HCT116 (cell line): ENCODE data around the gene LONRF3. TPM values are rescaled to one million over a fixed set of nuclear protein-coding genes. Genes with fewer than 3 reads are reported as not detected.

Source experiments
- ATAC-seq: fragments of 200-7000 bp; cut with Tn5 transposase; 2 replicates; pipeline ENCODE4 v1.9.1; 2020; ENCODE audit warnings: mild to moderate bottlenecking, moderate library complexity
- BruUV-seq: library from RNA; stranded (reverse); fragments of 400-500 nt; replicated peaks from 2 replicates; lab custom pipeline; 2021; lab: Mats Ljungman, UMichigan
- CTCF ChIA-PET: fragments of 300-600 bp; sonication (Branson Sonifier 250); formaldehyde crosslinking; loops from one replicate; lab custom pipeline; 2021; ENCODE audit warnings: antibody characterized with exemption; lab: Charles Lee
- POLR2A ChIA-PET: fragments of 300-600, 350-600 bp; sonication (Branson Sonifier 250); formaldehyde crosslinking; loops from one replicate; lab custom pipeline; 2021; ENCODE audit warnings: antibody characterized with exemption; lab: Charles Lee
- RAD21 ChIA-PET, 2 experiments: fragments of 300-600 bp; sonication (Branson Sonifier 250); formaldehyde crosslinking; loops; one replicate each; lab custom pipeline; 2023; ENCODE audit warnings: low total read pairs in 2 of 2; ENCODE audit not compliant: uncharacterized antibody in 2 of 2, unreplicated experiment in 2 of 2, low non-redundant PET in 1 of 2; lab: Charles Lee
- DNase-seq: peaks from one replicate; pipeline ENCODE4 v3.0.0-alpha.2; 2010; ENCODE audit warnings: low read depth, low spot score
- H2AFZ ChIP-seq: fragments of 200-600 bp; shearing (Covaris generic), sonication (generic); 2 replicates; pipeline ENCODE4 v1.6.1; 2017; ENCODE audit warnings: low read depth, mixed run types, mixed read lengths, antibody characterized with exemption, low read length; ENCODE audit not compliant: poor library complexity, severe bottlenecking
- H3K27ac ChIP-seq: 2 replicates; pipeline ENCODE4 v1.5.1; 2012; ENCODE audit warnings: low read depth, low read length
- H3K27me3 ChIP-seq: fragments of 200-600 bp; sonication (generic); 2 replicates; pipeline ENCODE4 v1.6.1; 2016; ENCODE audit warnings: mixed run types, low read length, mixed read lengths; ENCODE audit not compliant: insufficient read depth
- H3K36me3 ChIP-seq, 2 experiments: fragments of 200-500 bp in 1 of 2; fragments of 200-600 bp in 1 of 2; sonication (Bioruptor generic) in 1 of 2; sonication (generic) in 1 of 2; 2 replicates each; pipeline versions ENCODE4 v1.5.1 to v1.6.1; 2014 to 2016; ENCODE audit warnings: low read length in 2 of 2, inconsistent platforms in 1 of 2, mixed read lengths in 1 of 2, mixed run types in 1 of 2; ENCODE audit not compliant: insufficient read depth in 2 of 2, control insufficient read depth in 1 of 2
- H3K4me1 ChIP-seq, 2 experiments: fragments of 200-600 bp in 1 of 2; sonication (generic) in 1 of 2; 2 replicates each; pipeline versions ENCODE4 v1.5.1 to v1.6.1; 2012 to 2017; ENCODE audit warnings: low read length in 2 of 2, inconsistent platforms in 1 of 2, mild to moderate bottlenecking in 1 of 2, mixed read lengths in 1 of 2, mixed run types in 1 of 2, moderate library complexity in 1 of 2; ENCODE audit not compliant: insufficient read depth in 2 of 2, control insufficient read depth in 1 of 2
- H3K4me2 ChIP-seq: fragments of 200-600 bp; sonication (generic); 2 replicates; pipeline ENCODE4 v1.6.1; 2017; ENCODE audit warnings: mixed run types, low read length, mixed read lengths
- H3K4me3 ChIP-seq, 2 experiments: fragments of 200-600 bp in 1 of 2; sonication (generic) in 1 of 2; replicated peaks in 1 of 2; 2 replicates each; pipeline ENCODE4 v1.5.1; 2011 to 2016; ENCODE audit warnings: low read length in 2 of 2, control low read depth in 1 of 2, low read depth in 1 of 2, mild to moderate bottlenecking in 1 of 2, mixed read lengths in 1 of 2, mixed run types in 1 of 2
- H3K79me2 ChIP-seq: fragments of 200-600 bp; sonication (generic); 2 replicates; pipeline ENCODE4 v1.6.1; 2017; ENCODE audit warnings: mild to moderate bottlenecking, mixed run types, low read length, moderate library complexity, mixed read lengths; ENCODE audit not compliant: insufficient read depth
- H3K9ac ChIP-seq: fragments of 200-600 bp; sonication (generic); 2 replicates; pipeline ENCODE4 v1.6.1; 2016; ENCODE audit warnings: low read length, mixed read lengths
- H3K9me2 ChIP-seq: fragments of 200-600 bp; sonication (generic), shearing (Covaris generic); 2 replicates; pipeline ENCODE4 v1.6.1; 2017; ENCODE audit warnings: mixed run types, mild to moderate bottlenecking, moderate library complexity; ENCODE audit not compliant: insufficient read depth
- H3K9me3 ChIP-seq, 2 experiments: fragments of 200-500 bp in 1 of 2; fragments of 200-600 bp in 1 of 2; sonication (Bioruptor generic) in 1 of 2; sonication (generic) in 1 of 2; 2 replicates each; pipeline ENCODE4 v1.6.1; 2014 to 2017; ENCODE audit warnings: low read length in 2 of 2, mixed read lengths in 2 of 2, inconsistent platforms in 1 of 2, low read depth in 1 of 2, mild to moderate bottlenecking in 1 of 2, mixed run types in 1 of 2, moderate library complexity in 1 of 2; ENCODE audit not compliant: control insufficient read depth in 1 of 2, insufficient read depth in 1 of 2
- H4K20me1 ChIP-seq: fragments of 200-600 bp; sonication (generic), shearing (Covaris generic); 2 replicates; pipeline ENCODE4 v1.6.1; 2017; ENCODE audit warnings: mixed run types, mild to moderate bottlenecking, moderate library complexity; ENCODE audit not compliant: insufficient read depth
- CBX3 ChIP-seq: IDR thresholded peaks from 2 replicates; pipeline ENCODE4 v1.6.1; 2012; ENCODE audit warnings: low read depth
- CEBPB ChIP-seq: IDR thresholded peaks from 2 replicates; pipeline ENCODE4 v1.6.1; 2012; ENCODE audit warnings: low read depth
- CTCF ChIP-seq, 3 experiments: fragments of 200-600 bp in 1 of 3; sonication (generic) in 1 of 3; IDR thresholded peaks in 2 of 3; conservative IDR thresholded peaks in 1 of 3; 2 replicates each; pipeline ENCODE4 v1.5.1; 2012 to 2017; ENCODE audit warnings: low read depth in 2 of 3, low read length in 2 of 3, antibody characterized with exemption in 1 of 3, borderline replicate concordance in 1 of 3, control low read depth in 1 of 3, mild to moderate bottlenecking in 1 of 3, mixed read lengths in 1 of 3, mixed run types in 1 of 3, moderate library complexity in 1 of 3; ENCODE audit not compliant: insufficient read depth in 1 of 3
- EGR1 ChIP-seq: IDR thresholded peaks from 2 replicates; pipeline ENCODE4 v1.6.1; 2012; ENCODE audit warnings: low read depth
- ELF1 ChIP-seq: IDR thresholded peaks from 2 replicates; pipeline ENCODE4 v1.6.1; 2012; ENCODE audit warnings: low read depth, borderline replicate concordance
- EZH2 ChIP-seq: fragments of 200-600 bp; sonication (generic); IDR thresholded peaks from 2 replicates; pipeline ENCODE4 v1.6.1; 2017; ENCODE audit warnings: antibody characterized with exemption, mixed run types
- FOSL1 ChIP-seq: IDR thresholded peaks from 2 replicates; pipeline ENCODE4 v1.6.1; 2012; ENCODE audit warnings: low read depth
- POLR2A ChIP-seq: IDR thresholded peaks from 2 replicates; pipeline ENCODE4 v1.7.0; 2011; ENCODE audit warnings: borderline replicate concordance; ENCODE audit not compliant: insufficient read depth, insufficient read length; ENCODE audit errors: extremely low read depth
- POLR2AphosphoS5 ChIP-seq: IDR thresholded peaks from 2 replicates; pipeline ENCODE4 v1.6.1; 2011; ENCODE audit warnings: mild to moderate bottlenecking, low read depth, low read length, moderate library complexity
- RAD21 ChIP-seq: IDR thresholded peaks from 2 replicates; pipeline ENCODE4 v1.6.1; 2012; ENCODE audit warnings: low read depth, mild to moderate bottlenecking
- SIN3A ChIP-seq: IDR thresholded peaks from 2 replicates; pipeline ENCODE4 v1.6.1; 2012; ENCODE audit warnings: low read depth
- SP1 ChIP-seq: IDR thresholded peaks from 2 replicates; pipeline ENCODE4 v1.6.1; 2012; ENCODE audit warnings: low read depth
- SRF ChIP-seq: IDR thresholded peaks from 2 replicates; pipeline ENCODE4 v1.6.1; 2012; ENCODE audit warnings: low read depth
- TCF7L2 ChIP-seq: IDR thresholded peaks from 2 replicates; pipeline ENCODE4 v1.7.0; 2011; ENCODE audit warnings: borderline replicate concordance, inconsistent platforms; ENCODE audit not compliant: insufficient read depth, insufficient read length; ENCODE audit errors: extremely low read depth
- YY1 ChIP-seq: IDR thresholded peaks from 2 replicates; pipeline ENCODE4 v1.6.1; 2011; ENCODE audit warnings: low read length, low read depth, moderate library complexity, mild to moderate bottlenecking; ENCODE audit not compliant: insufficient replicate concordance; ENCODE audit errors: extremely low read depth
- ZNF274 ChIP-seq: fragments of 200-500 bp; sonication (Bioruptor generic); IDR thresholded peaks from 2 replicates; pipeline ENCODE4 v1.6.1; 2014; ENCODE audit warnings: mild to moderate bottlenecking, low read depth, low read length, inconsistent platforms
- intact Hi-C: fragments of 100-400 bp; cut with micrococcal nuclease; formaldehyde crosslinking; loops from 2 replicates; pipeline ENCODE4 v1.10.0; 2022
- total RNA-seq: library from RNA; stranded (reverse); gene quantifications from one replicate; pipeline ENCODE4 v1.2.1, GENCODE V29; 2021; ENCODE audit not compliant: unreplicated experiment
- TF ChIP-seq, protein P1 (sequence below): IDR thresholded peaks from 2 replicates; pipeline ENCODE4 v1.6.1; 2012

LONRF3 gene
- total RNA-seq, 1 experiment from 2014 or later: 3.1 TPM

- no TSS peak for BruUV-seq
- intact Hi-C loops: no loop called here
- Histone ChIP-seq H2AFZ (no peak overlapping the region), H3K4me1 (no peaks in the 10 kb centered on the region), H3K9me3 (no peaks in the 10 kb centered on the region), H3K27ac (no peak overlapping the region), H3K9me2 (no peaks in the 10 kb centered on the region), H3K4me2 (no peak overlapping the region), H3K9ac (no peak overlapping the region), H3K4me3 (no peak overlapping the region), H3K36me3 (no peaks in the 10 kb centered on the region), H4K20me1 (no peaks in the 10 kb centered on the region), H3K27me3 (no peaks in the 10 kb centered on the region), H3K79me2 (no peaks in the 10 kb centered on the region)
- ATAC-seq (no peak), DNase-seq (no peak)
- ChIA-PET POLR2A (no interaction called here), RAD21 (no interaction called here), CTCF (interaction anchor here (1.2 kb wide), 1 partner anchor 12 kb away, joined by 5 read pairs; no protein-coding TSS in a partner anchor)
- TF ChIP-seq ZNF274: no peak
- no peak for TF ChIP-seq SIN3A
- TF ChIP-seq, protein P1, sequence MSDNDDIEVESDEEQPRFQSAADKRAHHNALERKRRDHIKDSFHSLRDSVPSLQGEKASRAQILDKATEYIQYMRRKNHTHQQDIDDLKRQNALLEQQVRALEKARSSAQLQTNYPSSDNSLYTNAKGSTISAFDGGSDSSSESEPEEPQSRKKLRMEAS: no peak
- no peak for TF ChIP-seq EGR1
- no peak for TF ChIP-seq YY1
- no peak for TF ChIP-seq ELF1
- TF ChIP-seq SRF: no peak
- TF ChIP-seq CBX3: no peak
- no peak for TF ChIP-seq POLR2AphosphoS5
Observed at GRCh38 chrX:119003462-119003861, 29.0 kb downstream of the LONRF3 start.

GRCh38 chrX:119004920-119005524 lies 30.6 kb downstream of the LONRF3 start:
- no peaks in the 10 kb centered on the region for H3K36me3 ChIP-seq
- intact Hi-C loops: loop anchor here (2.0 to 5.0 kb wide), 2 partner anchors 62 to 158 kb away; no protein-coding TSS in a partner anchor
- H3K27ac ChIP-seq: no peak overlapping the region
- RAD21 ChIA-PET: interaction anchor here in 1 of 2 experiments (1.0 kb wide), 1 partner anchor 62 kb away, joined by 3 read pairs; no protein-coding TSS in a partner anchor
- peak; percentile 89 for ATAC-seq
- no peaks in the 10 kb centered on the region for H3K9me3 ChIP-seq
- CTCF ChIA-PET: interaction anchor here (1.0 to 1.8 kb wide), 6 partner anchors 11 to 213 kb away, joined by 3 to 15 read pairs (median 6); no protein-coding TSS in a partner anchor
- no peaks in the 10 kb centered on the region for H3K79me2 ChIP-seq
- H3K9me2 ChIP-seq: no peaks in the 10 kb centered on the region
- no peak overlapping the region for H2AFZ ChIP-seq
- H3K9ac ChIP-seq: no peak overlapping the region
- H3K4me1 ChIP-seq: no peaks in the 10 kb centered on the region
- no peak for DNase-seq
- BruUV-seq: no TSS peak
- H3K4me3 ChIP-seq: no peak overlapping the region
- no peak overlapping the region for H3K4me2 ChIP-seq
- no peaks in the 10 kb centered on the region for H3K27me3 ChIP-seq
- no peaks in the 10 kb centered on the region for H4K20me1 ChIP-seq
- POLR2A ChIA-PET: no interaction called here
- TF ChIP-seq FOSL1: no peak
- peak; percentile 46; the same call in 1 of the 2 replicates for TF ChIP-seq RAD21
- TF ChIP-seq POLR2A: no peak
- no peak for TF ChIP-seq CEBPB
- TF ChIP-seq CTCF (IDR thresholded peaks at IDR 0.05 in 2 of 3, conservative IDR thresholded peaks at IDR 0.05 in 1 of 3; ENCODE audit: borderline replicate concordance in 1 of 3, insufficient read depth in 1 of 3, low read depth in 2 of 3, low read length in 2 of 3): peak; percentile 44 to 86 (median 68); a peak in 5 of 6 replicates
- TF ChIP-seq SIN3A: no peak
- TF ChIP-seq EGR1: no peak
- no peak for TF ChIP-seq TCF7L2
- no peak for TF ChIP-seq SP1
- no peak for TF ChIP-seq EZH2
